NT2/D1 (cell line): ENCODE measurements around the gene PIGX.
A peak's percentile ranks its signal among the peaks of the same experiment; 100 is the strongest.

Source experiments
- DNase-seq: peaks from one replicate; pipeline ENCODE4 v3.0.0-alpha.2; 2011; ENCODE audit warnings: low read depth, low spot score
- H3K27me3 ChIP-seq: 2 replicates; pipeline ENCODE4 v1.6.0; 2011; ENCODE audit warnings: mild to moderate bottlenecking; ENCODE audit not compliant: insufficient read length, insufficient read depth
- H3K36me3 ChIP-seq: 2 replicates; pipeline ENCODE4 v1.6.1; 2011; ENCODE audit warnings: mild to moderate bottlenecking, low read length, mixed read lengths; ENCODE audit not compliant: insufficient read depth, insufficient read length
- H3K4me1 ChIP-seq: 2 replicates; pipeline ENCODE4 v1.5.1; 2011; ENCODE audit not compliant: insufficient read depth, insufficient read length
- H3K4me3 ChIP-seq: 2 replicates; pipeline ENCODE4 v1.5.1; 2011; ENCODE audit warnings: low read depth; ENCODE audit not compliant: insufficient read length
- H3K9ac ChIP-seq: 2 replicates; pipeline ENCODE4 v1.6.0; 2011; ENCODE audit warnings: low read depth; ENCODE audit not compliant: insufficient read length
- H3K9me3 ChIP-seq: 2 replicates; pipeline ENCODE4 v1.5.1; 2011; ENCODE audit warnings: mild to moderate bottlenecking, low read length; ENCODE audit not compliant: insufficient read depth
- SUZ12 ChIP-seq: IDR thresholded peaks from 2 replicates; pipeline ENCODE4 v1.6.1; 2011; ENCODE audit not compliant: insufficient read length, insufficient read depth; ENCODE audit errors: extremely low read depth
- YY1 ChIP-seq: IDR thresholded peaks from 2 replicates; pipeline ENCODE4 v1.6.1; 2011; ENCODE audit not compliant: insufficient read length, insufficient read depth
- ZNF274 ChIP-seq: IDR thresholded peaks from 2 replicates; pipeline ENCODE4 v1.6.1; 2011; ENCODE audit warnings: mild to moderate bottlenecking, low read depth, low read length

PIGX gene

GRCh38 chr3:196711838-196712513, at the start of gene PIGX, which contains the start of gene CEP19:
Gene PIGX (plus strand): TSS chr3:196712377.
Gene CEP19 (minus strand): TSS chr3:196712250. CDS start chr3:196708657, 3,593 bp downstream.
- Histone ChIP-seq H3K4me1 (no peaks in the 10 kb centered on the region), H3K27me3 (peaks cover 13% of the 10 kb centered on the region), H3K36me3 (no peaks in the 10 kb centered on the region), H3K9ac (peak within 1 kb of the TSS; percentile 92), H3K4me3 (peak within 1 kb of the TSS; percentile 85), H3K9me3 (no peaks in the 10 kb centered on the region)
- DNase-seq = peak; percentile 40
- TF ChIP-seq YY1 (no peak), ZNF274 (no peak), SUZ12 (no peak)

GRCh38 chr3:196662711-196663571, 49.2 kb upstream of the PIGX start:
- H3K9me3 ChIP-seq = no peaks in the 10 kb centered on the region
- no peak overlapping the region for H3K9ac ChIP-seq
- DNase-seq = no peak
- H3K27me3 ChIP-seq = peaks cover 8% of the 10 kb centered on the region
- TF ChIP-seq YY1 (no peak), ZNF274 (no peak), SUZ12 (no peak)
- peaks cover 11% of the 10 kb centered on the region for H3K4me1 ChIP-seq
- no peaks in the 10 kb centered on the region for H3K36me3 ChIP-seq
- no peak overlapping the region for H3K4me3 ChIP-seq

GRCh38 chr3:196666001-196666867, 45.9 kb upstream of the PIGX start:
- Histone ChIP-seq H3K4me3 (no peak overlapping the region), H3K4me1 (peaks cover 13% of the 10 kb centered on the region), H3K27me3 (peaks cover 6% of the 10 kb centered on the region), H3K9ac (no peak overlapping the region), H3K36me3 (no peaks in the 10 kb centered on the region), H3K9me3 (no peaks in the 10 kb centered on the region)
- TF ChIP-seq ZNF274 (no peak), SUZ12 (no peak), YY1 (no peak)
- peak; percentile 83 for DNase-seq

- Histone ChIP-seq H3K36me3 (no peaks in the 10 kb centered on the region), H3K9me3 (no peaks in the 10 kb centered on the region), H3K27me3 (peaks cover 6% of the 10 kb centered on the region), H3K4me1 (peaks cover 13% of the 10 kb centered on the region), H3K9ac (no peak overlapping the region), H3K4me3 (no peak overlapping the region)
- no peak for TF ChIP-seq YY1
- no peak for TF ChIP-seq ZNF274
- no peak for TF ChIP-seq SUZ12
- no peak for DNase-seq
Observed at GRCh38 chr3:196667056-196667825, 44.9 kb upstream of the PIGX start.

GRCh38 chr3:196670339-196670738, 41.8 kb upstream of the PIGX start:
- Histone ChIP-seq H3K36me3 (no peaks in the 10 kb centered on the region), H3K4me1 (peaks cover 9% of the 10 kb centered on the region), H3K9me3 (no peaks in the 10 kb centered on the region), H3K9ac (no peak overlapping the region), H3K4me3 (no peak overlapping the region), H3K27me3 (peaks cover 4% of the 10 kb centered on the region)
- DNase-seq = no peak
- no peak for TF ChIP-seq SUZ12

GRCh38 chr3:196673632-196674031, 38.5 kb upstream of the PIGX start:
- TF ChIP-seq SUZ12 (no peak), YY1 (no peak), ZNF274 (no peak)

More at GRCh38 chr3:196673632-196674031, 38.5 kb upstream of the PIGX start:
- H3K4me3 ChIP-seq = no peak overlapping the region
- no peaks in the 10 kb centered on the region for H3K27me3 ChIP-seq
- H3K9ac ChIP-seq = no peak overlapping the region
- no peak for DNase-seq
- H3K36me3 ChIP-seq = no peaks in the 10 kb centered on the region
- H3K9me3 ChIP-seq = no peaks in the 10 kb centered on the region
- H3K4me1 ChIP-seq = peaks cover 3% of the 10 kb centered on the region
